ENCODE data around the gene GREB1L.
"Not testable (repeated sequence)": the region's sequence is repeated elsewhere in the genome, so short reads cannot be mapped to it uniquely, and the experiment has no call there.

The GREB1L gene

GRCh38 chr18:21362831-21363230 lies 120.8 kb downstream of the GREB1L start:
- in situ Hi-C loops (cut with MboI; ENCODE audit: low sequenced_read_pairs) = no loop called here

GRCh38 chr18:21363348-21363747 lies 121.3 kb downstream of the GREB1L start:
- in situ Hi-C loops (cut with MboI; ENCODE audit: low sequenced_read_pairs) = no loop called here

- in situ Hi-C loops (cut with MboI; ENCODE audit: low sequenced_read_pairs) = no loop called here
Measured at GRCh38 chr18:21364471-21364870, 122.4 kb downstream of the GREB1L start.

GRCh38 chr18:21366896-21367295 lies 124.9 kb downstream of the GREB1L start:
- in situ Hi-C loops (cut with MboI; ENCODE audit: low sequenced_read_pairs) = no loop called here

GRCh38 chr18:21369146-21369545 lies 127.1 kb downstream of the GREB1L start:
- in situ Hi-C loops (cut with MboI; ENCODE audit: low sequenced_read_pairs) = no loop called here

- in situ Hi-C loops (cut with MboI; ENCODE audit: low sequenced_read_pairs) = not testable (repeated sequence)
Measured at GRCh38 chr18:21369597-21369996, 127.6 kb downstream of the GREB1L start.

GRCh38 chr18:21383031-21383430 lies 141.0 kb downstream of the GREB1L start:
- in situ Hi-C loops (cut with MboI; ENCODE audit: low sequenced_read_pairs) = no loop called here

GRCh38 chr18:21386523-21387240 lies 144.7 kb downstream of the GREB1L start:
- in situ Hi-C loops (cut with MboI; ENCODE audit: low sequenced_read_pairs) = no loop called here

- in situ Hi-C loops (cut with MboI; ENCODE audit: low sequenced_read_pairs) = no loop called here
Measured at GRCh38 chr18:21387886-21388285, 145.9 kb downstream of the GREB1L start.

- in situ Hi-C loops (cut with MboI; ENCODE audit: low sequenced_read_pairs) = no loop called here
Measured at GRCh38 chr18:21389283-21389682, 147.3 kb downstream of the GREB1L start.

GRCh38 chr18:21389903-21390302 lies 147.9 kb downstream of the GREB1L start:
- in situ Hi-C loops (cut with MboI; ENCODE audit: low sequenced_read_pairs) = no loop called here

- in situ Hi-C loops (cut with MboI; ENCODE audit: low sequenced_read_pairs) = no loop called here
Measured at GRCh38 chr18:21391074-21391673, 149.1 kb downstream of the GREB1L start.

GRCh38 chr18:21393986-21394385 lies 152.0 kb downstream of the GREB1L start:
- in situ Hi-C loops (cut with MboI; ENCODE audit: low sequenced_read_pairs) = no loop called here

- in situ Hi-C loops (cut with MboI; ENCODE audit: low sequenced_read_pairs) = no loop called here
Measured at GRCh38 chr18:21398121-21398520, 156.1 kb downstream of the GREB1L start.

GRCh38 chr18:21402272-21402671 lies 160.2 kb downstream of the GREB1L start:
- in situ Hi-C loops (cut with MboI; ENCODE audit: low sequenced_read_pairs) = no loop called here

GRCh38 chr18:21404426-21404825 lies 162.4 kb downstream of the GREB1L start:
- in situ Hi-C loops (cut with MboI; ENCODE audit: low sequenced_read_pairs) = no loop called here

GRCh38 chr18:21406116-21406515 lies 164.1 kb downstream of the GREB1L start:
- in situ Hi-C loops (cut with MboI; ENCODE audit: low sequenced_read_pairs) = no loop called here

- in situ Hi-C loops (cut with MboI; ENCODE audit: low sequenced_read_pairs) = no loop called here
Measured at GRCh38 chr18:21408681-21409080, 166.6 kb downstream of the GREB1L start.

- in situ Hi-C loops (cut with MboI; ENCODE audit: low sequenced_read_pairs) = no loop called here
Measured at GRCh38 chr18:21433436-21433835, 191.4 kb downstream of the GREB1L start.

- in situ Hi-C loops (cut with MboI; ENCODE audit: low sequenced_read_pairs) = no loop called here
Measured at GRCh38 chr18:21439431-21439846, 197.4 kb downstream of the GREB1L start.

- in situ Hi-C loops (cut with MboI; ENCODE audit: low sequenced_read_pairs) = loop anchor here (10.0 kb wide), 1 partner anchor 237 kb away; no protein-coding TSS in a partner anchor
Measured at GRCh38 chr18:21441670-21442069, 199.6 kb downstream of the GREB1L start.

GRCh38 chr18:21443776-21444464 lies 201.9 kb downstream of the GREB1L start:
- in situ Hi-C loops (cut with MboI; ENCODE audit: low sequenced_read_pairs) = loop anchor here (10.0 kb wide), 1 partner anchor 239 kb away; no protein-coding TSS in a partner anchor

Data from HL-60/S4 treated with phorbol 12-myristate 13-acetate at 8.2 ng/mL for 4 days and 3 days (cell line).